IPS DF 6.9 (cell line): ENCODE measurements around the gene NME7.

ENCODE experiments used
- DNase-seq: peaks from one replicate; pipeline ENCODE4 v3.0.0-alpha.2; 2013; ENCODE audit warnings: low read depth, low spot score
- H3K27ac ChIP-seq: one replicate; pipeline ENCODE4 v1.5.1; 2013; ENCODE audit warnings: low read length, control low read depth
- H3K27me3 ChIP-seq: 2 replicates; pipeline ENCODE4 v1.6.1; 2013; ENCODE audit warnings: mild to moderate bottlenecking, low read length; ENCODE audit not compliant: control insufficient read depth, insufficient read depth
- H3K36me3 ChIP-seq: 2 replicates; pipeline ENCODE4 v1.6.1; 2013; ENCODE audit warnings: low read length; ENCODE audit not compliant: control insufficient read depth, insufficient read depth
- H3K4me1 ChIP-seq: 2 replicates; pipeline ENCODE4 v1.6.1; 2013; ENCODE audit warnings: low read length; ENCODE audit not compliant: control insufficient read depth, insufficient read depth
- H3K4me3 ChIP-seq: 2 replicates; pipeline ENCODE4 v1.5.1; 2013; ENCODE audit warnings: mild to moderate bottlenecking, low read length
- H3K9me3 ChIP-seq: 2 replicates; pipeline ENCODE4 v1.6.1; 2013; ENCODE audit warnings: low read length, inconsistent platforms; ENCODE audit not compliant: control insufficient read depth, insufficient read depth
- WGBS: extraction: QIAGEN DNeasy Blood & Tissue Kit; methylation state at CpG from one replicate; pipeline ENCODE4 v1.1.7; 2013; ENCODE audit warnings: mixed read lengths, missing lambda C conversion rate; ENCODE audit not compliant: insufficient read length, insufficient coverage; 5-methylcytosine and 5-hydroxymethylcytosine counted together

Gene NME7

DNA sequence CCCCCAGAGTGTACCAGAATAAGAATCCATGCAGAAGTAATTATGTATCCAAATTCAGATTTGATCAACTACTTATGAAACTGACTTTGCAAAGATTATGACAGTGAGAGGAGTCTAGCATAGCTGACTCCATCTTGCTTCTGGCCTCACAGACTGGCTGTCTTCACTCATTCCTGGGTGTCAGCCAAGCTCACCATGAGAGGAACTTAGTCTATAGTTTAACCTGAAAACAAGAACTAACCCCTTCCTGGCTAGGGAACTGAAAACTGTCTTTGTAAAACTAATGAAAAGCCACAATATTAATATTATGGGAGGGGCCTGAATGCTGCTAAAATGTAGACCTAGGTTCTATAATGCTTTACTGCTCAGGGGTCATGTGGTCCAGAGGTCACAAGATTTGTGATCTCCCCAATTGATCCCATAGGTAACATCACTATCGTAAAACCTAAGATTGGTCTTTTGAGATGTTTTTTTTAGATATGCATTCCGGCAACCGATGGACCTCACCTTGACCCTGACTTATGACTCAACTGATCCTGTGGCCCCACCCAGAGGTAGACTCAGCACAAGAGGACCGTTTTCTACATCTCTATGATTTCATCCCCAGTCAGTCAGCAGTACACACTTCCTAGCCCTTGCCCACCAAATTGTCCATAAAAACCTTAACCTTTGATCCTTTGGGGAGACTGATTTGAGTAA lies 206.0 kb downstream of the NME7 start:
- DNase-seq = no peak
- Histone ChIP-seq H3K4me1 (no peaks in the 10 kb centered on the region), H3K36me3 (no peaks in the 10 kb centered on the region), H3K27me3 (no peaks in the 10 kb centered on the region), H3K9me3 (no peaks in the 10 kb centered on the region), H3K4me3 (no peak overlapping the region), H3K27ac (no peak overlapping the region)
- WGBS = no CpG with 5 or more reads among the region's 4 CpGs

DNA sequence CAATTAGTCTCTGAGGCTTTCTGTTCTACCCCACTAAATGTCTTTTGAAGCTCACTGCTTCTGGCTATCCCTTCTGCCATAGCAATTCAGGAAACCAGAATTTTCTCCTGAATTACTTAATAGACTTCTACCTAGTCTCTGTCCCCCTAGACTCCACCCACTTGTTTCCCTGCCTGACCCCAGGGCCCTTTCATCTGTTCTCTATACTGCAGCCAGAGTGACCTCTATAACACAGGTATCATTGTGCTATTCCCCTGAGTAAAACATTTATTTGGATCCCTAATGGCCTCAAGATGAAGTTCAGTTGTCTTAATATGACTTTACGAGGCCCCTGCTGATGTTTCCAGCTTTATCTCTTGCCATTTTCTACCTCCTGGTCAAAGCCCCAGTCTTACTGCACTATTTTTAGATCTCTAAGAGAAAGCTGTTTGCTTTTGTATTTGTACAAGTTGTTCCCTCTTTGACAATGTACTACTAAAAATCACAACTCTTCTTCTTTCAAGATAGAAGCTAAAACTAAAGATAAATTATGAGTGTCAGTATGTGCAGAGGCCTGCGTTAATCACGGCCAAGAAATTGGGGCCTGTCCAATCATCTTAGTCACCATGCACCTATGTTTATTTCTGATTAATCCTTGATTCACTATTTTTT lies 206.6 kb downstream of the NME7 start:
- Histone ChIP-seq H3K36me3 (no peaks in the 10 kb centered on the region), H3K4me3 (no peak overlapping the region), H3K27ac (no peak overlapping the region), H3K27me3 (no peaks in the 10 kb centered on the region), H3K9me3 (no peaks in the 10 kb centered on the region), H3K4me1 (no peaks in the 10 kb centered on the region)
- no CpG with 5 or more reads among the region's 3 CpGs for WGBS
- DNase-seq = no peak

DNA sequence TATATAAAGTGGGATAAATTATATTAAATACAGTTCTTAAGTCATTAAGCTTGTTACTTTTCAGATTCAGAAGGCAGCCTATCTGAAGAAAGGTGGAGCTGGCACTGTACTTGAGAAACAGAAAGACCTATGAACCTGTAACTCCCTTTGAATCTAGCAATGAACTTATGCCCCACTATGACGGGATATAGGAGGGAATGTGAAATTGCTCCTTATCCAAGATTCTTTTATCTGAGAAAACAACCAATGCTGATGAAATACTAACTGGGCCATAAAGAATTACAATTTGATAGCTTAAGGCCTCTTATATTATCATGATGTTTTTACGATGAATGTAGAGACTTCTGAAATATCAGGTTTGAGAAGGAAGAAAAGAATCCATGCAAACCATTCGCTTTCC lies 211.0 kb downstream of the NME7 start:
- no peaks in the 10 kb centered on the region for H3K36me3 ChIP-seq
- no peak overlapping the region for H3K27ac ChIP-seq
- WGBS = no CpG with 5 or more reads among the region's 3 CpGs
- no peak for DNase-seq
- H3K9me3 ChIP-seq = no peaks in the 10 kb centered on the region
- no peaks in the 10 kb centered on the region for H3K27me3 ChIP-seq
- H3K4me3 ChIP-seq = no peak overlapping the region
- H3K4me1 ChIP-seq = no peaks in the 10 kb centered on the region

DNA sequence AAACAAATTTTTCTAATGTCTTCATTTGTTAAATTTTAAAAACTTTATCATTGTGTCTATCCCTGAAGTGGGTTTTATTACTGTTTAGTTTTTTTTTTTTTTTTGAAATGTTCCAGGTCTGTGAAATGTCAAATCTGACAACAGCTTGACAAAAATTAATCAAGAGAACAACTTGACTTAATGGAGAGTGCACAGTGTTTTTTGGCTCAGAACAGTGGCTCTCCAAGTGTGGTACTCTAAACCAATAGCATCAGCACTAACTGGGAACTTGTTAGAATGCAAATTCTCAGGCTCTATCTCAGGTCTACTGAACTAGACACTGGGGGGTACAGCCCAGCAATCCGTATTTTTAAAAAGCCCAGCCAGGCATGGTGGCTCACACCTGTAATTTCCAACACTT lies 211.9 kb downstream of the NME7 start:
- no peaks in the 10 kb centered on the region for H3K36me3 ChIP-seq
- H3K4me1 ChIP-seq = no peaks in the 10 kb centered on the region
- no peaks in the 10 kb centered on the region for H3K27me3 ChIP-seq
- no peak overlapping the region for H3K4me3 ChIP-seq
- no peaks in the 10 kb centered on the region for H3K9me3 ChIP-seq
- WGBS = no CpG with 5 or more reads among the region's 1 CpG
- DNase-seq = no peak
- H3K27ac ChIP-seq = no peak overlapping the region

DNA sequence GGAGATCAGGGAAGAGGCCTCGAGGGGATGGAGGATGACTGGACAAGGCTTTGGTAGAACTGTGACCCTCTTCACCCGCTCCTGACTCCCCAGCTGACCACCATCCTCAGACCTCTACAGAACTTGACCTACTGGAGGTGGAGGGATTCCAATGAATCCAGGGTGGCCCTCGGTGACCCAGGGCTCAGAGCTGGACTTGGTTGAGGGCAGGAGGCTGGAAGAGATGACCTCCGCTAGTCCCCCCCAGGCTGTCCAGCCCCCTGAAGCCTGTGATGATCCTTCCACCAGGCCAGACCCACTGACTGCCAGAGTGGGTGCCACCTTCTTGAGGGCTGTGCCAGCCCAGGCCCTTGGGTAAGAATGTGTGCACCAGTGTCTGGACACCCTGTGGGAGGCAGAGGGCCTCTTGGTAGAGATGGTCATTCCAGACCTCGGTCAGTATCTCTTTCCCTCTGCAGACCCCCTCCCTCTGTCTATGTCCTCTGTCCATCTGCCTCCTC lies 216.2 kb downstream of the NME7 start:
- Histone ChIP-seq H3K4me3 (no peak overlapping the region), H3K4me1 (no peaks in the 10 kb centered on the region), H3K27ac (no peak overlapping the region), H3K27me3 (no peaks in the 10 kb centered on the region), H3K9me3 (no peaks in the 10 kb centered on the region), H3K36me3 (no peaks in the 10 kb centered on the region)
- DNase-seq = no peak
- no CpG with 5 or more reads among the region's 5 CpGs for WGBS

DNA sequence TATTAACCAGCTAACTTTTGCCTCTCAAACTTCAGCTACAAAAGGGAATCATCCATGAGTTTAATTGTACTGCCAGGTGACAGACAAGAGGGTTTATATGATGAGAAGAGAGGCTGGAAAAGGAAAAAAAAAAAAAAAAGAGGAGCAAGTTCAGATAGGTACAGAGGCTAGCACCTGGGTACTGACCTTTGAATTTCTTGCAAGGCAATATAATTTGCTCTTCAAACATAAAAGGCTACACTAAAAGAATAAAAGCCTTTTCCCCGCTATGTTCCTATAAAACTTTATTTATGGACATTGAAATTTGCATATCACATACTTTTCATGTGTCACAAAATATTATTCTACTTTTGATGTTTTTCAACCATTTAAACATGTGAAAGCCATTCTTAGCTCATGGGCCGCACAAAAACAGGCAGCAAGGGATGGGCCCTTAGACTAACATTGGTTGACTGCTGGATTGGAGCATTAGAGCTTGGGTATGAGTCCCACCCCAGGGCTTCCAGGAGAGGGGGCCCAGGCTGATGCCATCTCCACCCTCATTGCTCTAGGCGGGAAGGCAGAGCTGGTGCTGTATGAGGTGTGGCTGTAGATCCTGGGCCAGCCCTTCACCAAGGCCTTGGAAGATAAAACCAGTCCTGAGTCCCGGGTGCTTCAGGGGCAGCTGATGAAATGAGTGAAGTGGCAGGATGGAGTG lies 216.8 kb downstream of the NME7 start:
- Histone ChIP-seq H3K4me3 (no peak overlapping the region), H3K27me3 (no peaks in the 10 kb centered on the region), H3K36me3 (no peaks in the 10 kb centered on the region), H3K4me1 (no peaks in the 10 kb centered on the region), H3K27ac (no peak overlapping the region), H3K9me3 (no peaks in the 10 kb centered on the region)
- no CpG with 5 or more reads among the region's 4 CpGs for whole genome bisulfite sequencing
- DNase-seq = no peak

DNA sequence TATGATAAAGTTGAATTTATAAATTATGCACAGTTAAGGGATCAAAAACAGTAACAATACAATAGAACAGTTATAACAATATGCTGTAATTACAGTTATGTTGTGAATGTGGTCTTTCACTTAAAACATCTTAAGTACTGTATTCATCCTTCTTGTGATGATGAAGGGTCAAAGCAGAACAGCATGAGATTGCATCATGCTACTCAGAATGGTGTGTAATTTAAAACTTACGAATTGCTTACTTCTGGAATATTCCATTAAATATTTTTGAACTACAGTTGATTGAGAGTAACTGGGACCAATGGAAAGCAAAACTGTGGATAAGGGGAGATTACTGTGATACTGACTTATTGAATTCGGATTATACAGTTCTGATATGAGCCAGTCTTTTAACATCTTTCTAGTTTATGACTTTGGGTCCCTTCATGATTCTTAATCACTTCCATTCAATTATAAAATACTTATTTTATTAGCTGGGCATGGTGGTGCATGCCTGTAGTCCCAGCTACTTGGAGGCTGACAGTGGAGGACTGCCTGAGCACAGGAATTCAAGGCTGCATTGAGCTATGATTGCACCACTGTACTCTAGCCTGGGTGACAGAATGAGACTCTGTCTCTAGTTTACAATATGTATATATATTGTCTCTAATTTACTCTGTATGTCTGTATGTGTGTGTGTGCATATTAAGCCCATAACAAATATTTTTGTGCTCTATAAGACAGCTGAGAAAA lies 217.9 kb downstream of the NME7 start:
- no CpG with 5 or more reads among the region's 2 CpGs for WGBS
- no peak overlapping the region for H3K27ac ChIP-seq
- no peak overlapping the region for H3K4me3 ChIP-seq
- H3K9me3 ChIP-seq = no peaks in the 10 kb centered on the region
- H3K4me1 ChIP-seq = no peaks in the 10 kb centered on the region
- no peak for DNase-seq
- no peaks in the 10 kb centered on the region for H3K36me3 ChIP-seq
- H3K27me3 ChIP-seq = no peaks in the 10 kb centered on the region

DNA sequence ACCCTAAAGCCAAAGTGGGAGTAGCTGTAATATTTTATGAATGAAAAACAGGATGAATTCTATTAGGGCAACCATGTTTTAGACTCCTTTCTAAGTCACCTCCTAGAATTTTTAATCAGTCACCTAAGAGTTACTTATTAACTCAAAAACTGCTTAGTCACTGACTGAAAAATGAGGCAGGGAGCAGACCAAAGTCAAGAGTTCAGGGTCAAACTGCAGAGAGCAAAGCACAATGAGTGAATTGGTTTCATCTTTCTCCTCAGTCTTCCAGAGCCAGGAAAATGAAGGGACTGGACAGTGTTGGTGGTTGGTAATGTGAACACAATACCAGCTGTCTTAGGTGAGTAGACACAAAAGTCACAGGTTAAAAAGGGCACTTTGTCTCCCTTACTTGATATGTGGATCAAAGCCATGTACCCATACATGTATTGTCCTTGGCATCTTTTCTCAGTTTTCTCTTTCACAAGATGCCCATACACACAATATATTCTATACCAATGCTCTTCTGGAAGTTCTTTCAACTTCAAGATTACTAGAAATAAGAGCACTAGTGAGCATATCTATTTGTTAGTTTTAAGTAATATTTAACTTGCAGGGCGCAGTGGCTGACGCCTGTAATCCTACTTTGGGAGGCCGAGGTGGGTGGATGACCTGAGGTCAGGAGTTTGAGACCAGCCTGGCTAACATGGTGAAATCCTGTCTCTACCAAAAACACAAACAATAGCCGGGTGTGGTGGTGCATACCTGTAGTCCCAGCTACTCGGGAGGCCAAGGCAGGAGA lies 218.9 kb downstream of the NME7 start:
- DNase-seq = no peak
- H3K27ac ChIP-seq = no peak overlapping the region
- no CpG with 5 or more reads among the region's 5 CpGs for WGBS

DNA sequence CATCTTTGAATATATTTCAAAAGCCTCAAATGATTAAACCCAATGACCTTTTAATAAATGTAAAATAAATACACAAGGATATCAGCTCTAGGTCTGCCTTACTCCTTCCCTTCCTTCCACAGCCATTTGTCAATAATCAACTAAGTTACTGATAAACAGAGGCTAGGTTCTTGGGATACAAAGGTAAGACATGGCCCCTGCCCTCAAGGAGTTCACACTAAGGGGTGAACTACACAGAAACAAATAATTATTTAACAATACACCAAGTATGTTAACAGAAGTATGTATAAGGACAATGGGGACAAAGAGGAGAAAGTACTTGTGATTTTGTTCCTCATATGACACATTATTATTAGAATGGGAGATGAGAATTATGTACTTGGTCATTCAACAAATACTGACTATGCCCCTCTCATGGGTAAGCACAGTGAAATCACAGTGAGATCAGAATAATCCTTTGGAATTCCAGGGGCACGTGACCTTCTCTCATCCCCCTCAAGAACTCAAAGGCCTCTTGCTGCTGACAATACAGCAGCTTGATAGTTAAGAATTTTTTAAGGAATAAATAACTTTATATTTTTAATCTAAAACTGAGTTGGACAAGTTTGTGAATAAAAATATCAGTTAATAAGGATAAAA lies 220.9 kb downstream of the NME7 start:
- no peaks in the 10 kb centered on the region for H3K36me3 ChIP-seq
- H3K9me3 ChIP-seq = no peaks in the 10 kb centered on the region
- no peak overlapping the region for H3K27ac ChIP-seq
- WGBS = no CpG with 5 or more reads among the region's 1 CpG
- H3K27me3 ChIP-seq = no peaks in the 10 kb centered on the region
- H3K4me1 ChIP-seq = no peaks in the 10 kb centered on the region
- DNase-seq = no peak
- no peak overlapping the region for H3K4me3 ChIP-seq

More for the DNA sequence above, 218.9 kb downstream of the NME7 start:
- Histone ChIP-seq H3K9me3 (no peaks in the 10 kb centered on the region), H3K4me1 (no peaks in the 10 kb centered on the region), H3K4me3 (no peak overlapping the region), H3K36me3 (no peaks in the 10 kb centered on the region), H3K27me3 (no peaks in the 10 kb centered on the region)
